HCT116 (cell line): ENCODE data around the gene WWOX. TPM values are rescaled to one million over a fixed set of nuclear protein-coding genes. Genes with fewer than 3 reads are reported as not detected.

ENCODE experiments used
- ATAC-seq: fragments of 200-7000 bp; cut with Tn5 transposase; 2 replicates; pipeline ENCODE4 v1.9.1; 2020; ENCODE audit warnings: mild to moderate bottlenecking, moderate library complexity
- BruUV-seq: library from RNA; stranded (reverse); fragments of 400-500 nt; replicated peaks from 2 replicates; lab custom pipeline; 2021; lab: Mats Ljungman, UMichigan
- CTCF ChIA-PET: fragments of 300-600 bp; sonication (Branson Sonifier 250); formaldehyde crosslinking; loops from one replicate; lab custom pipeline; 2021; ENCODE audit warnings: antibody characterized with exemption; lab: Charles Lee
- POLR2A ChIA-PET: fragments of 300-600, 350-600 bp; sonication (Branson Sonifier 250); formaldehyde crosslinking; loops from one replicate; lab custom pipeline; 2021; ENCODE audit warnings: antibody characterized with exemption; lab: Charles Lee
- RAD21 ChIA-PET, 2 experiments: fragments of 300-600 bp; sonication (Branson Sonifier 250); formaldehyde crosslinking; loops; one replicate each; lab custom pipeline; 2023; ENCODE audit warnings: low total read pairs in 2 of 2; ENCODE audit not compliant: uncharacterized antibody in 2 of 2, unreplicated experiment in 2 of 2, low non-redundant PET in 1 of 2; lab: Charles Lee
- DNase-seq: peaks from one replicate; pipeline ENCODE4 v3.0.0-alpha.2; 2010; ENCODE audit warnings: low read depth, low spot score
- H2AFZ ChIP-seq: fragments of 200-600 bp; shearing (Covaris generic), sonication (generic); 2 replicates; pipeline ENCODE4 v1.6.1; 2017; ENCODE audit warnings: low read depth, mixed run types, mixed read lengths, antibody characterized with exemption, low read length; ENCODE audit not compliant: poor library complexity, severe bottlenecking
- H3K27ac ChIP-seq: 2 replicates; pipeline ENCODE4 v1.5.1; 2012; ENCODE audit warnings: low read depth, low read length
- H3K27me3 ChIP-seq: fragments of 200-600 bp; sonication (generic); 2 replicates; pipeline ENCODE4 v1.6.1; 2016; ENCODE audit warnings: mixed run types, low read length, mixed read lengths; ENCODE audit not compliant: insufficient read depth
- H3K36me3 ChIP-seq, 2 experiments: fragments of 200-500 bp in 1 of 2; fragments of 200-600 bp in 1 of 2; sonication (Bioruptor generic) in 1 of 2; sonication (generic) in 1 of 2; 2 replicates each; pipeline versions ENCODE4 v1.5.1 to v1.6.1; 2014 to 2016; ENCODE audit warnings: low read length in 2 of 2, inconsistent platforms in 1 of 2, mixed read lengths in 1 of 2, mixed run types in 1 of 2; ENCODE audit not compliant: insufficient read depth in 2 of 2, control insufficient read depth in 1 of 2
- H3K4me1 ChIP-seq, 2 experiments: fragments of 200-600 bp in 1 of 2; sonication (generic) in 1 of 2; 2 replicates each; pipeline versions ENCODE4 v1.5.1 to v1.6.1; 2012 to 2017; ENCODE audit warnings: low read length in 2 of 2, inconsistent platforms in 1 of 2, mild to moderate bottlenecking in 1 of 2, mixed read lengths in 1 of 2, mixed run types in 1 of 2, moderate library complexity in 1 of 2; ENCODE audit not compliant: insufficient read depth in 2 of 2, control insufficient read depth in 1 of 2
- H3K4me2 ChIP-seq: fragments of 200-600 bp; sonication (generic); 2 replicates; pipeline ENCODE4 v1.6.1; 2017; ENCODE audit warnings: mixed run types, low read length, mixed read lengths
- H3K4me3 ChIP-seq, 2 experiments: fragments of 200-600 bp in 1 of 2; sonication (generic) in 1 of 2; replicated peaks in 1 of 2; 2 replicates each; pipeline ENCODE4 v1.5.1; 2011 to 2016; ENCODE audit warnings: low read length in 2 of 2, control low read depth in 1 of 2, low read depth in 1 of 2, mild to moderate bottlenecking in 1 of 2, mixed read lengths in 1 of 2, mixed run types in 1 of 2
- H3K79me2 ChIP-seq: fragments of 200-600 bp; sonication (generic); 2 replicates; pipeline ENCODE4 v1.6.1; 2017; ENCODE audit warnings: mild to moderate bottlenecking, mixed run types, low read length, moderate library complexity, mixed read lengths; ENCODE audit not compliant: insufficient read depth
- H3K9ac ChIP-seq: fragments of 200-600 bp; sonication (generic); 2 replicates; pipeline ENCODE4 v1.6.1; 2016; ENCODE audit warnings: low read length, mixed read lengths
- H3K9me2 ChIP-seq: fragments of 200-600 bp; sonication (generic), shearing (Covaris generic); 2 replicates; pipeline ENCODE4 v1.6.1; 2017; ENCODE audit warnings: mixed run types, mild to moderate bottlenecking, moderate library complexity; ENCODE audit not compliant: insufficient read depth
- H3K9me3 ChIP-seq, 2 experiments: fragments of 200-500 bp in 1 of 2; fragments of 200-600 bp in 1 of 2; sonication (Bioruptor generic) in 1 of 2; sonication (generic) in 1 of 2; 2 replicates each; pipeline ENCODE4 v1.6.1; 2014 to 2017; ENCODE audit warnings: low read length in 2 of 2, mixed read lengths in 2 of 2, inconsistent platforms in 1 of 2, low read depth in 1 of 2, mild to moderate bottlenecking in 1 of 2, mixed run types in 1 of 2, moderate library complexity in 1 of 2; ENCODE audit not compliant: control insufficient read depth in 1 of 2, insufficient read depth in 1 of 2
- H4K20me1 ChIP-seq: fragments of 200-600 bp; sonication (generic), shearing (Covaris generic); 2 replicates; pipeline ENCODE4 v1.6.1; 2017; ENCODE audit warnings: mixed run types, mild to moderate bottlenecking, moderate library complexity; ENCODE audit not compliant: insufficient read depth
- CTCF ChIP-seq, 3 experiments: fragments of 200-600 bp in 1 of 3; sonication (generic) in 1 of 3; IDR thresholded peaks in 2 of 3; conservative IDR thresholded peaks in 1 of 3; 2 replicates each; pipeline ENCODE4 v1.5.1; 2012 to 2017; ENCODE audit warnings: low read depth in 2 of 3, low read length in 2 of 3, antibody characterized with exemption in 1 of 3, borderline replicate concordance in 1 of 3, control low read depth in 1 of 3, mild to moderate bottlenecking in 1 of 3, mixed read lengths in 1 of 3, mixed run types in 1 of 3, moderate library complexity in 1 of 3; ENCODE audit not compliant: insufficient read depth in 1 of 3
- EZH2phosphoT487 ChIP-seq: fragments of 200-600 bp; IDR thresholded peaks from 2 replicates; pipeline ENCODE4 v1.6.1; 2018; ENCODE audit warnings: antibody characterized with exemption, borderline replicate concordance
- RAD21 ChIP-seq: IDR thresholded peaks from 2 replicates; pipeline ENCODE4 v1.6.1; 2012; ENCODE audit warnings: low read depth, mild to moderate bottlenecking
- REST ChIP-seq: IDR thresholded peaks from 2 replicates; pipeline ENCODE4 v1.6.1; 2012; ENCODE audit warnings: low read depth
- ZNF274 ChIP-seq: fragments of 200-500 bp; sonication (Bioruptor generic); IDR thresholded peaks from 2 replicates; pipeline ENCODE4 v1.6.1; 2014; ENCODE audit warnings: mild to moderate bottlenecking, low read depth, low read length, inconsistent platforms
- intact Hi-C: fragments of 100-400 bp; cut with micrococcal nuclease; formaldehyde crosslinking; loops from 2 replicates; pipeline ENCODE4 v1.10.0; 2022
- total RNA-seq: library from RNA; stranded (reverse); gene quantifications from one replicate; pipeline ENCODE4 v1.2.1, GENCODE V29; 2021; ENCODE audit not compliant: unreplicated experiment

The WWOX gene
- total RNA-seq, 1 experiment from 2014 or later = 13.7 TPM

GRCh38 chr16:79064256-79064972 lies 965.0 kb downstream of the WWOX start:
- intact Hi-C loops = no loop called here
- ChIA-PET RAD21 (no interaction called here), POLR2A (no interaction called here), CTCF (no interaction called here)
- no peaks in the 10 kb centered on the region for H3K4me1 ChIP-seq
- H3K27me3 ChIP-seq = no peaks in the 10 kb centered on the region
- no peaks in the 10 kb centered on the region for H3K79me2 ChIP-seq
- H3K27ac ChIP-seq = no peak overlapping the region
- H3K36me3 ChIP-seq = no peaks in the 10 kb centered on the region
- DNase-seq (no peak), ATAC-seq (no peak)
- no peaks in the 10 kb centered on the region for H4K20me1 ChIP-seq
- TF ChIP-seq CTCF (IDR thresholded peaks at IDR 0.05 in 2 of 3, conservative IDR thresholded peaks at IDR 0.05 in 1 of 3; ENCODE audit: borderline replicate concordance in 1 of 3, insufficient read depth in 1 of 3, low read depth in 2 of 3, low read length in 2 of 3) (no peak), RAD21 (no peak), EZH2phosphoT487 (no peak), REST (no peak), ZNF274 (no peak)
- no TSS peak for BruUV-seq
- H3K9me3 ChIP-seq = peaks cover 13 to 17% of the 10 kb centered on the region in 2 experiments; a peak in 2 of 4 replicates
- H3K4me3 ChIP-seq = no peak overlapping the region
- H3K4me2 ChIP-seq = no peak overlapping the region
- no peak overlapping the region for H3K9ac ChIP-seq
- no peaks in the 10 kb centered on the region for H3K9me2 ChIP-seq
- no peak overlapping the region for H2AFZ ChIP-seq
